CD14-positive monocyte (primary cell): ENCODE results near the gene LIN7A. TPM values are rescaled to one million over a fixed set of nuclear protein-coding genes. Genes with fewer than 3 reads are reported as not detected.

ENCODE experiments used
- DNase-seq, 3 donors: peaks; one replicate each; pipeline ENCODE4 v3.0.0-alpha.2; 2011 to 2022
- H2AFZ ChIP-seq: 2 replicates; pipeline ENCODE4 v1.6.0; 2012; ENCODE audit warnings: mild to moderate bottlenecking, low read depth, low read length, inconsistent platforms; ENCODE audit not compliant: insufficient read depth, poor library complexity, severe bottlenecking
- H3K27ac ChIP-seq, 2 donors: 1 replicate in 1 of 2; 2 replicates in 1 of 2; pipeline ENCODE4 v1.5.1; 2012 to 2013; ENCODE audit warnings: low read length in 2 of 2, control low read depth in 1 of 2, inconsistent platforms in 1 of 2, low read depth in 1 of 2, mild to moderate bottlenecking in 1 of 2
- H3K27me3 ChIP-seq, 2 donors: one replicate each; pipeline versions ENCODE4 v1.6.0 to v1.6.1; 2011 to 2013; ENCODE audit warnings: low read length in 2 of 2; ENCODE audit not compliant: control insufficient read depth in 2 of 2, insufficient read depth in 2 of 2
- H3K36me3 ChIP-seq, 2 donors: replicated peaks in 1 of 2; 1 replicate in 1 of 2; 2 replicates in 1 of 2; pipeline versions ENCODE4 v1.5.1 to v1.6.1; 2012 to 2013; ENCODE audit warnings: low read length in 2 of 2, control low read depth in 1 of 2, inconsistent platforms in 1 of 2, mild to moderate bottlenecking in 1 of 2; ENCODE audit not compliant: insufficient read depth in 2 of 2, control insufficient read depth in 1 of 2
- H3K4me1 ChIP-seq, 2 donors: 1 replicate in 1 of 2; 2 replicates in 1 of 2; pipeline versions ENCODE4 v1.5.1 to v1.6.1; 2012 to 2013; ENCODE audit warnings: low read length in 2 of 2, control low read depth in 1 of 2, inconsistent platforms in 1 of 2, mild to moderate bottlenecking in 1 of 2, moderate library complexity in 1 of 2; ENCODE audit not compliant: insufficient read depth in 2 of 2, control insufficient read depth in 1 of 2
- H3K4me2 ChIP-seq: replicated peaks from 2 replicates; pipeline ENCODE3; 2012; ENCODE audit warnings: low read length, moderate library complexity, mild to moderate bottlenecking; ENCODE audit not compliant: poor library complexity, severe bottlenecking; ENCODE audit errors: extremely low read depth
- H3K4me3 ChIP-seq, 3 experiments: fragments of 200-600 bp in 1 of 3; sonication (generic) in 1 of 3; replicated peaks in 1 of 3; 1 replicate in 2 of 3; 2 replicates in 1 of 3; pipeline ENCODE4 v1.5.1; 2011 to 2013; ENCODE audit warnings: low read length in 3 of 3, mild to moderate bottlenecking in 3 of 3, control low read depth in 2 of 3, low read depth in 2 of 3, inconsistent platforms in 1 of 3, moderate library complexity in 1 of 3
- H3K79me2 ChIP-seq: 2 replicates; pipeline ENCODE4 v1.6.0; 2012; ENCODE audit warnings: mild to moderate bottlenecking, control low read depth, inconsistent platforms, low read length, moderate library complexity; ENCODE audit not compliant: insufficient read depth
- H3K9ac ChIP-seq: 2 replicates; pipeline ENCODE4 v1.6.0; 2017; ENCODE audit warnings: low read length, mild to moderate bottlenecking; ENCODE audit not compliant: insufficient read depth, poor library complexity, severe bottlenecking
- H3K9me3 ChIP-seq, 2 donors: replicated peaks in 1 of 2; 1 replicate in 1 of 2; 2 replicates in 1 of 2; pipeline versions ENCODE4 v1.5.1 to v1.6.1; 2012 to 2013; ENCODE audit warnings: low read length in 2 of 2, control low read depth in 1 of 2; ENCODE audit not compliant: control insufficient read depth in 1 of 2, insufficient read depth in 1 of 2
- H4K20me1 ChIP-seq: 2 replicates; pipeline ENCODE4 v1.6.0; 2012; ENCODE audit warnings: mild to moderate bottlenecking, low read length, control low read depth, moderate library complexity; ENCODE audit not compliant: insufficient read depth
- H3K27ac Mint-ChIP-seq, 7 donors: one replicate each; pipeline ENCODE4 v1.8.0; 2020; ENCODE audit warnings: mild to moderate bottlenecking in 7 of 7, mixed read lengths in 7 of 7, moderate library complexity in 6 of 7, inconsistent platforms in 2 of 7
- H3K27me3 Mint-ChIP-seq, 3 donors: one replicate each; pipeline ENCODE4 v1.8.0; 2021 to 2022; ENCODE audit warnings: low read depth in 3 of 3, mild to moderate bottlenecking in 3 of 3, mixed read lengths in 3 of 3, moderate library complexity in 3 of 3, inconsistent platforms in 1 of 3
- H3K36me3 Mint-ChIP-seq, 2 donors: one replicate each; pipeline ENCODE4 v1.8.0; 2020; ENCODE audit warnings: mixed read lengths in 2 of 2, inconsistent platforms in 1 of 2, mild to moderate bottlenecking in 1 of 2
- H3K4me1 Mint-ChIP-seq: one replicate; pipeline ENCODE4 v1.8.0; 2020; ENCODE audit warnings: mild to moderate bottlenecking, mixed read lengths
- H3K4me3 Mint-ChIP-seq, 2 donors: one replicate each; pipeline ENCODE4 v1.8.0; 2020; ENCODE audit warnings: mild to moderate bottlenecking in 2 of 2, mixed read lengths in 2 of 2, moderate library complexity in 1 of 2
- H3K9me3 Mint-ChIP-seq, 7 donors: one replicate each; pipeline ENCODE4 v1.8.0; 2020 to 2022; ENCODE audit warnings: mixed read lengths in 7 of 7, mild to moderate bottlenecking in 6 of 7, moderate library complexity in 6 of 7, inconsistent platforms in 2 of 7
- WGBS: methylation state at CpG from one replicate; pipeline ENCODE4 v1.1.5; 2013; ENCODE audit warnings: missing lambda C conversion rate; ENCODE audit not compliant: insufficient coverage; 5-methylcytosine and 5-hydroxymethylcytosine counted together
- intact Hi-C, 2 donors: fragments of 100-400 bp; cut with micrococcal nuclease; formaldehyde crosslinking; loops; one replicate each; pipeline versions ENCODE4 v1.15.0 to v1.15.1; 2023
- polyA plus RNA-seq, 3 donors: library from polyadenylated mRNA; depleted of rRNA in 1 of 3; unstranded in 2 of 3; stranded (reverse) in 1 of 3; fragments of 300-500 nt in 2 of 3; fragments of >200 nt in 1 of 3; fragmentation: Illumina TruSeq in 2 of 3; gene quantifications; 1 replicate in 2 of 3; 2 replicates in 1 of 3; pipeline ENCODE4 v1.2.3, GENCODE V29; 2012 to 2021
- TF ChIP-seq, protein P1 (sequence below): fragments of 200-600 bp; IDR thresholded peaks from one replicate; pipeline ENCODE4 v1.8.0; 2022; ENCODE audit warnings: antibody characterized with exemption, mild to moderate bottlenecking

Gene LIN7A
- polyA plus RNA-seq, 3 donors = 8.0 to 16.6 (median 15.2) TPM

DNA sequence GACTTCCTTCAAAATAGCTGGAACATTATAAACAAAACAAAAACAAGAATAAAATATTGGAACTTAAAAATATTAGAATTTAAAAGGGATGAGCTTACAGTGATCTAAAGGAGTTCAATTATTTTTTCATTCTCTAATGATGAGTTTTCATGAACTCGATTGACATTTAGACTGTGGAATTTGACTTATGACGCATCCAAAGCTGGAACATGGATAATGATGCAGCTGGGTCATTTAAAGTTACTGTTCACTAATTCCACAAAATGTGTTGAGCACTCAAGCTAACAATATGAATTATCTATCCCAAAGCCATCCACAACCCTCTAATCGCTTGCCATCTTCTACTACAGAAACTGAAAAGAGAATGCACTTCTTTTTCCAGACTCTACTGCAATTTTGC, 42.5 kb downstream of the LIN7A start:
- Mint-ChIP-seq H3K4me3 (no peak overlapping the region), H3K36me3 (peaks cover 0 to 2% of the 10 kb centered on the region in 2 donors), H3K27me3 (no peaks in the 10 kb centered on the region), H3K9me3 (peaks cover 0 to 4% (median 0%) of the 10 kb centered on the region in 7 donors), H3K4me1 (peaks cover 2% of the 10 kb centered on the region), H3K27ac (no peak overlapping the region)
- H3K79me2 ChIP-seq = peaks cover 57% of the 10 kb centered on the region
- H3K27ac ChIP-seq = no peak overlapping the region
- H3K36me3 ChIP-seq = no peaks in the 10 kb centered on the region
- TF ChIP-seq, protein P1, sequence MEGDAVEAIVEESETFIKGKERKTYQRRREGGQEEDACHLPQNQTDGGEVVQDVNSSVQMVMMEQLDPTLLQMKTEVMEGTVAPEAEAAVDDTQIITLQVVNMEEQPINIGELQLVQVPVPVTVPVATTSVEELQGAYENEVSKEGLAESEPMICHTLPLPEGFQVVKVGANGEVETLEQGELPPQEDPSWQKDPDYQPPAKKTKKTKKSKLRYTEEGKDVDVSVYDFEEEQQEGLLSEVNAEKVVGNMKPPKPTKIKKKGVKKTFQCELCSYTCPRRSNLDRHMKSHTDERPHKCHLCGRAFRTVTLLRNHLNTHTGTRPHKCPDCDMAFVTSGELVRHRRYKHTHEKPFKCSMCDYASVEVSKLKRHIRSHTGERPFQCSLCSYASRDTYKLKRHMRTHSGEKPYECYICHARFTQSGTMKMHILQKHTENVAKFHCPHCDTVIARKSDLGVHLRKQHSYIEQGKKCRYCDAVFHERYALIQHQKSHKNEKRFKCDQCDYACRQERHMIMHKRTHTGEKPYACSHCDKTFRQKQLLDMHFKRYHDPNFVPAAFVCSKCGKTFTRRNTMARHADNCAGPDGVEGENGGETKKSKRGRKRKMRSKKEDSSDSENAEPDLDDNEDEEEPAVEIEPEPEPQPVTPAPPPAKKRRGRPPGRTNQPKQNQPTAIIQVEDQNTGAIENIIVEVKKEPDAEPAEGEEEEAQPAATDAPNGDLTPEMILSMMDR = no peak
- no peak overlapping the region for H2AFZ ChIP-seq
- no peak overlapping the region for H3K4me2 ChIP-seq
- no peak overlapping the region for H3K4me3 ChIP-seq
- no peak overlapping the region for H3K9ac ChIP-seq
- DNase-seq = no peak
- no peaks in the 10 kb centered on the region for H3K4me1 ChIP-seq
- H4K20me1 ChIP-seq = peaks cover 22% of the 10 kb centered on the region
- no peaks in the 10 kb centered on the region for H3K9me3 ChIP-seq
- intact Hi-C loops = no loop called here
- no CpG with 5 or more reads among the region's 3 CpGs for WGBS
- H3K27me3 ChIP-seq = no peaks in the 10 kb centered on the region

DNA sequence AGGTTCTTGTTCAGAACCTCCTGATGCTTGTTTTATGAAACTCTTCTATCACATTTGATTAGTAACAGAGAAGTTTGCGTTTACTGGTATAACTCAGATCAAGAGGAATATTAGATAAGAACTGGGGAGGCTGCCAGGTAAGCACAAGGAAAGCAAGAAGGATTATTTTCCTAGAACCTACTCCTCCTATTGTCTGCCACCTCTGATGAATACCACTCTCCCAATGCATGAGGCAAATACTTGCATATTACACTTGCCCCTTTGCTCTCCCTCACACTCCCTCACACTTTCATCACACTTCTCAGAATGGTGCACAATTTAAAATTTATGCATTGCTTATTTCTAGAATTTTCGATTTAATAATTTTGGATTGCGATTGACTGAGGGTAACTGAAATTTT, 43.6 kb downstream of the LIN7A start:
- intact Hi-C loops = no loop called here
- H3K27me3 Mint-ChIP-seq = no peaks in the 10 kb centered on the region
- peaks cover 23% of the 10 kb centered on the region for H4K20me1 ChIP-seq

More for the DNA sequence above, 43.6 kb downstream of the LIN7A start:
- H3K27ac ChIP-seq = no peak overlapping the region
- no peaks in the 10 kb centered on the region for H3K9me3 ChIP-seq
- no peak overlapping the region for H3K4me3 ChIP-seq
- H3K9ac ChIP-seq = no peak overlapping the region
- peaks cover 0 to 2% (median 0%) of the 10 kb centered on the region in 7 donors for H3K9me3 Mint-ChIP-seq
- H3K36me3 Mint-ChIP-seq = peaks cover 2 to 6% of the 10 kb centered on the region in 2 donors
- WGBS = no CpG with 5 or more reads among the region's 3 CpGs
- peak overlapping the region in 1 of 7 donors; percentile 50 for H3K27ac Mint-ChIP-seq
- no peak overlapping the region for H2AFZ ChIP-seq
- H3K4me1 Mint-ChIP-seq = peaks cover 2% of the 10 kb centered on the region
- DNase-seq = no peak
- TF ChIP-seq, protein P1 = no peak
- no peak overlapping the region for H3K4me3 Mint-ChIP-seq
- no peaks in the 10 kb centered on the region for H3K4me1 ChIP-seq
- H3K4me2 ChIP-seq = no peak overlapping the region
- H3K36me3 ChIP-seq = peaks cover 0 to 2% of the 10 kb centered on the region in 2 donors
- H3K79me2 ChIP-seq = peaks cover 62% of the 10 kb centered on the region
- no peaks in the 10 kb centered on the region for H3K27me3 ChIP-seq
